K562 (cell line): ENCODE results near the gene RARRES2. TPM values are rescaled to one million over a fixed set of nuclear protein-coding genes. Genes with fewer than 3 reads are reported as not detected.
A peak's percentile ranks its signal among the peaks of the same experiment; 100 is the strongest.

Experiments used
- ARHGAP35 ChIP-seq: fragments of 450-650 bp; IDR thresholded peaks from 2 replicates; pipeline ENCODE4 v1.6.1; 2018; ENCODE audit not compliant: partially characterized antibody
- ARID1B ChIP-seq: fragments of 450-650 bp; IDR thresholded peaks from 2 replicates; pipeline ENCODE4 v1.6.1; 2016; ENCODE audit warnings: antibody characterized with exemption, mild to moderate bottlenecking, inconsistent platforms
- CBX3 ChIP-seq, 2 experiments: IDR thresholded peaks; 1 replicate in 1 of 2; 2 replicates in 1 of 2; pipeline ENCODE4 v1.6.1; 2012; ENCODE audit warnings: inconsistent platforms in 2 of 2, low read length in 2 of 2, borderline replicate concordance in 1 of 2, control low read depth in 1 of 2
- CHD4 ChIP-seq: fragments of 200-600 bp; sonication (generic); IDR thresholded peaks from 3 replicates; pipeline ENCODE4 v1.6.1; 2012; ENCODE audit warnings: low read depth, mild to moderate bottlenecking, mixed read lengths, low read length, inconsistent platforms; ENCODE audit not compliant: insufficient read depth, insufficient replicate concordance, poor library complexity, severe bottlenecking
- CLOCK ChIP-seq: fragments of 250-450 bp; sonication (Bioruptor Pico); IDR thresholded peaks from 2 replicates; pipeline ENCODE4 v1.4.0; 2020; ENCODE audit warnings: mild to moderate bottlenecking, moderate library complexity, borderline replicate concordance
- KLF1 ChIP-seq: fragments of 450-650 bp; IDR thresholded peaks from 2 replicates; pipeline ENCODE4 v1.6.1; 2016; ENCODE audit warnings: missing genetic modification characterization, missing compliant biosample characterization
- LARP7 ChIP-seq: fragments of 450-650 bp; IDR thresholded peaks from 2 replicates; pipeline ENCODE4 v1.6.1; 2016
- MLLT1 ChIP-seq, 2 experiments: fragments of 450-650 bp; IDR thresholded peaks; 2 replicates each; pipeline ENCODE4 v1.6.1; 2016
- MYC ChIP-seq, 2 experiments: fragments of 250-450 bp in 1 of 2; sonication (Bioruptor Pico) in 1 of 2; IDR thresholded peaks; 2 replicates each; pipeline versions ENCODE4 v1.5.1 to v1.6.1; 2012 to 2021; ENCODE audit warnings: low read depth in 2 of 2, borderline replicate concordance in 1 of 2, improper control_type of control experiment in 1 of 2, low read length in 1 of 2, mild to moderate bottlenecking in 1 of 2, moderate library complexity in 1 of 2
- NFIX ChIP-seq: fragments of 250-450 bp; sonication (Bioruptor Pico); IDR thresholded peaks from 2 replicates; pipeline ENCODE4 v1.4.0; 2020; ENCODE audit warnings: low read depth, mild to moderate bottlenecking, moderate library complexity
- NR2C2 ChIP-seq, 2 experiments: fragments of 200-800 bp in 1 of 2; sonication (Bioruptor generic) in 1 of 2; sonication (generic) in 1 of 2; formaldehyde crosslinking in 1 of 2; IDR thresholded peaks; 2 replicates each; pipeline versions ENCODE4 v1.6.1 to v1.8.0; 2016 to 2022; ENCODE audit warnings: mild to moderate bottlenecking in 1 of 2, missing compliant biosample characterization in 1 of 2, missing genetic modification characterization in 1 of 2, missing genetic modification reagents in 1 of 2
- POLR2G ChIP-seq: fragments of 200-400 bp; formaldehyde crosslinking; IDR thresholded peaks from 2 replicates; pipeline ENCODE4 v1.6.1; 2017; ENCODE audit warnings: low read depth, mild to moderate bottlenecking, antibody characterized with exemption, low read length, moderate library complexity
- RBM34 ChIP-seq: fragments of 200-400 bp; formaldehyde crosslinking; IDR thresholded peaks from 2 replicates; pipeline ENCODE4 v1.6.1; 2018; ENCODE audit warnings: low read length, borderline replicate concordance; ENCODE audit not compliant: insufficient read depth
- SMAD1 ChIP-seq: fragments of 150-350 bp; IDR thresholded peaks from 2 replicates; pipeline ENCODE4 v1.6.1; 2014; ENCODE audit warnings: low read length, low read depth; ENCODE audit not compliant: partially characterized antibody
- ZBTB26 ChIP-seq: fragments of 450-650 bp; formaldehyde crosslinking; IDR thresholded peaks from 2 replicates; pipeline ENCODE4 v1.4.0; 2022; ENCODE audit warnings: missing genetic modification characterization
- ZNF12 ChIP-seq: sonication (generic); formaldehyde crosslinking; IDR thresholded peaks from 2 replicates; pipeline ENCODE4 v1.4.0; 2020; ENCODE audit warnings: mild to moderate bottlenecking, missing genetic modification reagents
- ZNF165 ChIP-seq: fragments of 250-450 bp; sonication (Bioruptor Pico); IDR thresholded peaks from 2 replicates; pipeline ENCODE4 v1.4.0; 2020; ENCODE audit warnings: borderline replicate concordance
- ZNF274 ChIP-seq: IDR thresholded peaks from 2 replicates; pipeline ENCODE4 v1.6.1; 2011; ENCODE audit warnings: low read depth, mild to moderate bottlenecking, low read length, moderate library complexity, borderline replicate concordance
- ZNF282 ChIP-seq: sonication (generic); formaldehyde crosslinking; IDR thresholded peaks from 2 replicates; pipeline ENCODE4 v1.8.1; 2023; ENCODE audit warnings: missing genetic modification reagents
- polyA plus RNA-seq, 8 experiments: library from polyadenylated mRNA; depleted of rRNA in 4 of 8; stranded (reverse) in 5 of 8; unstranded in 3 of 8; fragments of >200 nt; fragmentation: Nextera tagmentation in 2 of 8; fragmentation: Illumina TruSeq in 1 of 8; extraction: Ambion mirVana in 2 of 8; extraction: Trizol in 1 of 8; gene quantifications; 2 replicates each; pipeline versions ENCODE4 v1.2.1 to v1.2.3, GENCODE V29; 2011 to 2014; ENCODE audit warnings: inconsistent platforms in 1 of 8, missing spikeins in 1 of 8
- total RNA-seq, 7 experiments: library from RNA; depleted of rRNA in 6 of 7; stranded (reverse); fragments of >200 nt in 6 of 7; fragmentation: Illumina TruSeq in 2 of 7; extraction: Trizol in 2 of 7; gene quantifications; 2 replicates each; pipeline versions ENCODE4 v1.2.1 to v1.2.3, GENCODE V29; 2011 to 2021; ENCODE audit warnings: low replicate concordance in 1 of 7

RARRES2 gene
- total and polyA plus RNA-seq, 9 of the 15 experiments (the other 6 are each of a cell fraction or from before 2014, with no cell fraction given): 0.11 to 1.7 (median 0.23) TPM; not detected in 6

- no peak for TF ChIP-seq LARP7
- no peak for TF ChIP-seq POLR2G
- TF ChIP-seq ZNF274: no peak
- no peak for TF ChIP-seq ARHGAP35
- TF ChIP-seq SMAD1: no peak
- no peak for TF ChIP-seq KLF1
- no peak for TF ChIP-seq NFIX (CRISPR knock-in tag)
- TF ChIP-seq ZBTB26 (CRISPR knock-in tag): no peak
- TF ChIP-seq MYC (IDR thresholded peaks at IDR 0.05; ENCODE audit: low read depth, low read length): peak; percentile 76
- TF ChIP-seq MYC (CRISPR knock-in tag; IDR thresholded peaks at IDR 0.05; ENCODE audit: borderline replicate concordance, low read depth): no peak; the same call in 1 of the 2 replicates
- peak; percentile 93 for TF ChIP-seq ARID1B
- no peak for TF ChIP-seq ZNF282 (CRISPR knock-in tag)
- TF ChIP-seq MLLT1 (IDR thresholded peaks at IDR 0.05): peak in 1 of 2 experiments; percentile 87; a peak in 2 of 4 replicates
- no peak for TF ChIP-seq NR2C2 (CRISPR knock-in tag; IDR thresholded peaks at IDR 0.05)
- TF ChIP-seq NR2C2 (tag; IDR thresholded peaks at IDR 0.05): peak; percentile 22; the same call in 1 of the 2 replicates
- no peak for TF ChIP-seq ZNF165 (CRISPR knock-in tag)
- no peak for TF ChIP-seq RBM34
- no peak for TF ChIP-seq ZNF12 (CRISPR knock-in tag)
- TF ChIP-seq CHD4: no peak
- no peak; the same call in 1 of the 2 replicates for TF ChIP-seq CLOCK (CRISPR knock-in tag)
- peak in 1 of 2 experiments; percentile 93; a peak in 1 of 3 replicates for TF ChIP-seq CBX3 (IDR thresholded peaks at IDR 0.05; ENCODE audit: borderline replicate concordance in 1 of 2, low read length in 2 of 2)
These were observed 23.5 kb downstream of the RARRES2 start (continued) for GRCh38 chr7:150317748-150318444.
